GM18861 (cell line): Measurements from ENCODE around the gene ARAP3.
A peak's percentile ranks its signal among the peaks of the same experiment; 100 is the strongest.

Experiments used
- ATAC-seq: cut with Tn5 transposase; IDR thresholded peaks from one replicate; pipeline ENCODE4 v1.9.1; 2021; ENCODE audit not compliant: unreplicated experiment

Gene ARAP3

GRCh38 chr5:141704782-141705297 lies 22.8 kb upstream of the ARAP3 start:
- no peak for ATAC-seq

GRCh38 chr5:141703133-141703561 lies 21.1 kb upstream of the ARAP3 start:
- ATAC-seq: no peak

GRCh38 chr5:141701360-141702119 lies 19.5 kb upstream of the ARAP3 start:
- ATAC-seq: no peak

- no peak for ATAC-seq
Measured at GRCh38 chr5:141697586-141697985, 15.6 kb upstream of the ARAP3 start.

GRCh38 chr5:141696431-141696830 lies 14.4 kb upstream of the ARAP3 start:
- no peak for ATAC-seq

GRCh38 chr5:141695627-141696215 lies 13.7 kb upstream of the ARAP3 start:
- no peak for ATAC-seq

GRCh38 chr5:141694479-141694878 lies 12.4 kb upstream of the ARAP3 start:
- no peak for ATAC-seq

GRCh38 chr5:141692919-141693725 lies 11.1 kb upstream of the ARAP3 start:
- no peak for ATAC-seq

- ATAC-seq: no peak
Measured at GRCh38 chr5:141692533-141692888, 10.5 kb upstream of the ARAP3 start.

GRCh38 chr5:141691867-141692532 lies 10.0 kb upstream of the ARAP3 start:
- peak; percentile 69 for ATAC-seq

GRCh38 chr5:141691286-141691866 lies 9.3 kb upstream of the ARAP3 start:
- ATAC-seq: no peak

GRCh38 chr5:141686648-141687416 lies 4.8 kb upstream of the ARAP3 start:
- no peak for ATAC-seq

- no peak for ATAC-seq
Measured at GRCh38 chr5:141685591-141685990, 3.6 kb upstream of the ARAP3 start.

GRCh38 chr5:141683596-141684141 lies 1.6 kb upstream of the ARAP3 start:
- no peak for ATAC-seq

- ATAC-seq: no peak
Measured at GRCh38 chr5:141681295-141681694, 735 bp downstream of the ARAP3 start.

GRCh38 chr5:141680751-141681201 lies 1.3 kb downstream of the ARAP3 start:
- no peak for ATAC-seq

GRCh38 chr5:141680178-141680577 lies 1.9 kb downstream of the ARAP3 start:
- no peak for ATAC-seq

GRCh38 chr5:141677415-141677814 lies 4.6 kb downstream of the ARAP3 start:
- ATAC-seq: no peak

- ATAC-seq: no peak
Measured at GRCh38 chr5:141675672-141676071, 6.4 kb downstream of the ARAP3 start.

GRCh38 chr5:141674747-141675146 lies 7.3 kb downstream of the ARAP3 start:
- no peak for ATAC-seq
